K562 (cell line): ENCODE results near the gene CRYBB1. TPM values are rescaled to one million over a fixed set of nuclear protein-coding genes. Genes with fewer than 3 reads are reported as not detected.

Experiments
- CHD7 ChIP-seq: fragments of 200-600 bp; sonication (generic); IDR thresholded peaks from one replicate; pipeline ENCODE4 v1.6.1; 2012; ENCODE audit warnings: mild to moderate bottlenecking, low read depth, low read length, inconsistent platforms
- polyA plus RNA-seq, 8 experiments: library from polyadenylated mRNA; depleted of rRNA in 4 of 8; stranded (reverse) in 5 of 8; unstranded in 3 of 8; fragments of >200 nt; fragmentation: Nextera tagmentation in 2 of 8; fragmentation: Illumina TruSeq in 1 of 8; extraction: Ambion mirVana in 2 of 8; extraction: Trizol in 1 of 8; gene quantifications; 2 replicates each; pipeline versions ENCODE4 v1.2.1 to v1.2.3, GENCODE V29; 2011 to 2014; ENCODE audit warnings: inconsistent platforms in 1 of 8, missing spikeins in 1 of 8
- total RNA-seq, 7 experiments: library from RNA; depleted of rRNA in 6 of 7; stranded (reverse); fragments of >200 nt in 6 of 7; fragmentation: Illumina TruSeq in 2 of 7; extraction: Trizol in 2 of 7; gene quantifications; 2 replicates each; pipeline versions ENCODE4 v1.2.1 to v1.2.3, GENCODE V29; 2011 to 2021; ENCODE audit warnings: low replicate concordance in 1 of 7

CRYBB1 gene
- total and polyA plus RNA-seq, 9 of the 15 experiments (the other 6 are each of a cell fraction or from before 2014, with no cell fraction given) = 0.16 to 0.45 (median 0.33) TPM; not detected in 2

GRCh38 chr22:26570115-26570514 lies 47.7 kb downstream of the CRYBB1 start (continued):
- TF ChIP-seq CHD7 = no peak
